ENCODE measurements around the gene ZNF841. TPM values are rescaled to one million over a fixed set of nuclear protein-coding genes. Genes with fewer than 3 reads are reported as not detected.

ZNF841 gene
- total RNA-seq, 2 donors from 2014 or later, result 46.3 to 105 TPM

- TF ChIP-seq CTCF (IDR thresholded peaks at IDR 0.05), result peak; percentile 70
- ATAC-seq (ENCODE audit: insufficient number of reproducible peaks, low FRiP score, low read depth) (no peak), DNase-seq (ENCODE audit: low spot score) (peak; percentile 79)
- Histone ChIP-seq H3K9me3 (no peaks in the 10 kb centered on the region), H3K4me1 (ENCODE audit: control insufficient read depth in 1 of 2, low read depth in 2 of 2) (peaks cover 12 to 19% of the 10 kb centered on the region in 2 donors), H3K4me3 (peak within 1 kb of the TSS; percentile 99), H3K27ac (peak within 1 kb of the TSS; percentile 96 to 98), H3K27me3 (replicated peaks; ENCODE audit: insufficient read depth) (no peaks in the 10 kb centered on the region), H3K36me3 (no peaks in the 10 kb centered on the region)
These were observed 43.9 kb upstream of the ZNF841 start, which contains the start of gene ZNF616 for GRCh38 chr19:52139252-52140031. Gene ZNF616 (minus strand): TSS chr19:52139938. CDS start chr19:52130512, 9,426 bp downstream.

- no peak for DNase-seq (ENCODE audit: low spot score)
- H3K4me3 ChIP-seq, result peak overlapping the region; percentile 99
- peak overlapping the region; percentile 96 to 98 for H3K27ac ChIP-seq
- H3K27me3 ChIP-seq (replicated peaks; ENCODE audit: insufficient read depth), result no peaks in the 10 kb centered on the region
- no peaks in the 10 kb centered on the region for H3K9me3 ChIP-seq
- H3K4me1 ChIP-seq (ENCODE audit: control insufficient read depth in 1 of 2, low read depth in 2 of 2), result peaks cover 12 to 19% of the 10 kb centered on the region in 2 donors
- no peak for TF ChIP-seq CTCF (IDR thresholded peaks at IDR 0.05)
- H3K36me3 ChIP-seq, result no peaks in the 10 kb centered on the region
- no peak for ATAC-seq (ENCODE audit: insufficient number of reproducible peaks, low FRiP score, low read depth)
These were observed 43.4 kb upstream of the ZNF841 start for GRCh38 chr19:52138983-52139251.

- H3K4me3 ChIP-seq, result peak overlapping the region; percentile 99
- H3K27me3 ChIP-seq (replicated peaks; ENCODE audit: insufficient read depth), result no peaks in the 10 kb centered on the region
- no peak for ATAC-seq (ENCODE audit: insufficient number of reproducible peaks, low FRiP score, low read depth)
- peaks cover 12 to 19% of the 10 kb centered on the region in 2 donors for H3K4me1 ChIP-seq (ENCODE audit: control insufficient read depth in 1 of 2, low read depth in 2 of 2)
- no peaks in the 10 kb centered on the region for H3K36me3 ChIP-seq
- no peak for DNase-seq (ENCODE audit: low spot score)
- H3K9me3 ChIP-seq, result no peaks in the 10 kb centered on the region
- H3K27ac ChIP-seq, result peak overlapping the region; percentile 96 to 98
- no peak for TF ChIP-seq CTCF (IDR thresholded peaks at IDR 0.05)
These were observed 42.9 kb upstream of the ZNF841 start for GRCh38 chr19:52138278-52138982.

GRCh38 chr19:52120286-52120685 lies 24.7 kb upstream of the ZNF841 start:
- TF ChIP-seq CTCF (IDR thresholded peaks at IDR 0.05), result no peak
- Histone ChIP-seq H3K4me1 (ENCODE audit: control insufficient read depth in 1 of 2, low read depth in 2 of 2) (no peaks in the 10 kb centered on the region), H3K27me3 (replicated peaks; ENCODE audit: insufficient read depth) (no peaks in the 10 kb centered on the region), H3K36me3 (peaks cover 76% of the 10 kb centered on the region), H3K9me3 (peaks cover 84% of the 10 kb centered on the region), H3K4me3 (no peak overlapping the region), H3K27ac (no peak overlapping the region)
- no peak for DNase-seq (ENCODE audit: low spot score)
- no peak for ATAC-seq (ENCODE audit: insufficient number of reproducible peaks, low FRiP score, low read depth)

GRCh38 chr19:52115526-52116053 lies 20.0 kb upstream of the ZNF841 start:
- Histone ChIP-seq H3K27ac (no peak overlapping the region), H3K9me3 (peaks cover 99% of the 10 kb centered on the region), H3K4me3 (peak overlapping the region; percentile 35), H3K4me1 (ENCODE audit: control insufficient read depth in 1 of 2, low read depth in 2 of 2) (no peaks in the 10 kb centered on the region), H3K27me3 (replicated peaks; ENCODE audit: insufficient read depth) (no peaks in the 10 kb centered on the region), H3K36me3 (peaks cover 52% of the 10 kb centered on the region)
- DNase-seq (ENCODE audit: low spot score) (no peak), ATAC-seq (ENCODE audit: insufficient number of reproducible peaks, low FRiP score, low read depth) (no peak)
- TF ChIP-seq CTCF (IDR thresholded peaks at IDR 0.05), result no peak

All from thoracic aorta (tissue), 2 donors.